Adrenal gland (tissue), 12 donors: ENCODE results near the gene ZBED1. TPM values are rescaled to one million over a fixed set of nuclear protein-coding genes. Genes with fewer than 3 reads are reported as not detected.
"Not testable (repeated sequence)": the region's sequence is repeated elsewhere in the genome, so short reads cannot be mapped to it uniquely, and the experiment has no call there.

ENCODE experiments used
- DNase-seq, 7 donors: peaks; one replicate each; pipeline ENCODE4 v3.0.0-alpha.2; 2019 to 2020
- H3K27ac ChIP-seq, 5 donors: fragments of 200-600 bp; sonication (generic) in 4 of 5; 1 replicate in 3 of 5; 2 replicates in 2 of 5; pipeline versions ENCODE4 v1.5.1 to v1.8.0; 2016 to 2020; ENCODE audit warnings: mild to moderate bottlenecking in 1 of 5
- H3K27me3 ChIP-seq: fragments of 200-600 bp; 2 replicates; pipeline ENCODE4 v1.8.0; 2021
- H3K36me3 ChIP-seq, 2 donors: fragments of 200-600 bp; replicated peaks in 1 of 2; 1 replicate in 1 of 2; 2 replicates in 1 of 2; pipeline versions ENCODE4 v1.5.1 to v1.8.0; 2018 to 2022
- H3K4me1 ChIP-seq, 2 donors: fragments of 200-600 bp; replicated peaks in 1 of 2; 1 replicate in 1 of 2; 2 replicates in 1 of 2; pipeline versions ENCODE4 v1.5.1 to v1.8.0; 2018 to 2021
- H3K4me3 ChIP-seq, 4 donors: fragments of 200-600 bp; sonication (generic) in 3 of 4; one replicate each; pipeline ENCODE4 v1.5.1; 2016 to 2018
- H3K9me3 ChIP-seq, 3 donors: fragments of 200-600 bp; sonication (generic) in 1 of 3; replicated peaks in 1 of 3; 1 replicate in 2 of 3; 2 replicates in 1 of 3; pipeline versions ENCODE4 v1.5.1 to v1.8.0; 2016 to 2021
- POLR2A ChIP-seq, 2 donors: fragments of 450-650 bp; IDR thresholded peaks; one replicate each; pipeline ENCODE4 v1.6.1; 2017; ENCODE audit warnings: antibody characterized with exemption in 2 of 2, mild to moderate bottlenecking in 2 of 2, moderate library complexity in 1 of 2
- WGBS, 4 donors: extraction: QIAGEN DNeasy Blood & Tissue Kit in 2 of 4; methylation state at CpG; one replicate each; pipeline versions ENCODE4 v1.1.5 to v1.1.7; 2013 to 2017; 5-methylcytosine and 5-hydroxymethylcytosine counted together
- intact Hi-C, 2 donors: fragments of 100-400 bp; cut with DNase I; formaldehyde crosslinking; loops; one replicate each; pipeline versions ENCODE4 v1.14.1 to v1.15.0; 2022 to 2023
- polyA plus RNA-seq, 3 donors: library from polyadenylated mRNA; stranded (reverse); fragments of 200-250 nt in 2 of 3; fragments of 350-450 nt in 1 of 3; fragmentation: Illumina TruSeq in 1 of 3; extraction: RNeasy Lipid Tissue Mini Kit (QIAGEN cat#74804) in 1 of 3; gene quantifications; one replicate each; pipeline ENCODE4 v1.2.3, GENCODE V29; 2013 to 2014
- total RNA-seq, 9 donors: library from RNA; depleted of rRNA in 4 of 9; stranded (reverse); fragments of >200 nt in 4 of 9; fragments of 120-200 nt in 1 of 9; fragmentation: NEBNext Ultra II Directional in 1 of 9; extraction: Animal tissue kit (Norgen Biotek cat#: 25700) in 1 of 9; gene quantifications; one replicate each; pipeline versions ENCODE4 v1.1.0 to v1.2.4, GENCODE V29; 2013 to 2023
- TF ChIP-seq, protein P1 (sequence below), 6 experiments: fragments of 450-650 bp in 4 of 6; fragments of 200-600 bp in 2 of 6; sonication (generic) in 1 of 6; IDR thresholded peaks; 1 replicate in 5 of 6; 2 replicates in 1 of 6; pipeline versions ENCODE4 v1.5.1 to v1.8.0; 2016 to 2021; ENCODE audit warnings: antibody characterized with exemption in 6 of 6, mild to moderate bottlenecking in 2 of 6, moderate library complexity in 1 of 6
- donor health status: healthy with polysubstance abuse.
- donor health status: Bipolar disorder and iron deficiency.
- donor health status: DM: yes; HTN: yes; CAD: no.
- donor health status: DM: no; HTN: no; CAD: no.
- donor health status: DM: no; HTN: no; CAD: no.
- donor health status: DM: yes; HTN: yes; CAD: no.

The ZBED1 gene
- total and polyA plus RNA-seq, 12 donors, result 10.7 to 70.5 (median 45.6) TPM

- Histone ChIP-seq H3K9me3 (no peaks in the 10 kb centered on the region), H3K36me3 (no peaks in the 10 kb centered on the region), H3K27ac (no peak overlapping the region), H3K27me3 (no peaks in the 10 kb centered on the region), H3K4me1 (no peaks in the 10 kb centered on the region), H3K4me3 (no peak overlapping the region)
- WGBS, 4 donors, result 46 to 59% (median 55%) methylated on average over 6 of the region's 6 CpGs
- no peak for TF ChIP-seq POLR2A (IDR thresholded peaks at IDR 0.05)
- TF ChIP-seq, protein P1, sequence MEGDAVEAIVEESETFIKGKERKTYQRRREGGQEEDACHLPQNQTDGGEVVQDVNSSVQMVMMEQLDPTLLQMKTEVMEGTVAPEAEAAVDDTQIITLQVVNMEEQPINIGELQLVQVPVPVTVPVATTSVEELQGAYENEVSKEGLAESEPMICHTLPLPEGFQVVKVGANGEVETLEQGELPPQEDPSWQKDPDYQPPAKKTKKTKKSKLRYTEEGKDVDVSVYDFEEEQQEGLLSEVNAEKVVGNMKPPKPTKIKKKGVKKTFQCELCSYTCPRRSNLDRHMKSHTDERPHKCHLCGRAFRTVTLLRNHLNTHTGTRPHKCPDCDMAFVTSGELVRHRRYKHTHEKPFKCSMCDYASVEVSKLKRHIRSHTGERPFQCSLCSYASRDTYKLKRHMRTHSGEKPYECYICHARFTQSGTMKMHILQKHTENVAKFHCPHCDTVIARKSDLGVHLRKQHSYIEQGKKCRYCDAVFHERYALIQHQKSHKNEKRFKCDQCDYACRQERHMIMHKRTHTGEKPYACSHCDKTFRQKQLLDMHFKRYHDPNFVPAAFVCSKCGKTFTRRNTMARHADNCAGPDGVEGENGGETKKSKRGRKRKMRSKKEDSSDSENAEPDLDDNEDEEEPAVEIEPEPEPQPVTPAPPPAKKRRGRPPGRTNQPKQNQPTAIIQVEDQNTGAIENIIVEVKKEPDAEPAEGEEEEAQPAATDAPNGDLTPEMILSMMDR (IDR thresholded peaks at IDR 0.05), result no peak
- DNase-seq, result no peak
- intact Hi-C loops, result no loop called here
Observed at GRCh38 chrX:2523911-2524310, 23.1 kb upstream of the ZBED1 start.

- Histone ChIP-seq H3K36me3 (no peaks in the 10 kb centered on the region), H3K27me3 (no peaks in the 10 kb centered on the region), H3K4me3 (no peak overlapping the region), H3K4me1 (no peaks in the 10 kb centered on the region), H3K9me3 (no peaks in the 10 kb centered on the region), H3K27ac (peak overlapping the region in 1 of 5 donors; percentile 50)
- 67 to 74% (median 71%) methylated on average over 6 of the region's 6 CpGs for WGBS, 4 donors
- intact Hi-C loops, result no loop called here
- DNase-seq, result no peak
- no peak for TF ChIP-seq POLR2A (IDR thresholded peaks at IDR 0.05)
- TF ChIP-seq, protein P1 (IDR thresholded peaks at IDR 0.05), result no peak
Observed at GRCh38 chrX:2521927-2522386, 21.2 kb upstream of the ZBED1 start.

GRCh38 chrX:2521092-2521926 lies 20.5 kb upstream of the ZBED1 start:
- Histone ChIP-seq H3K27me3 (no peaks in the 10 kb centered on the region), H3K4me3 (no peak overlapping the region), H3K9me3 (no peaks in the 10 kb centered on the region), H3K27ac (peak overlapping the region in 1 of 5 donors; percentile 50), H3K36me3 (no peaks in the 10 kb centered on the region), H3K4me1 (no peaks in the 10 kb centered on the region)
- intact Hi-C loops, result no loop called here
- peak in 5 of 7 donors; percentile 20 to 52 (median 35) for DNase-seq
- TF ChIP-seq, protein P1 (IDR thresholded peaks at IDR 0.05), result no peak
- TF ChIP-seq POLR2A (IDR thresholded peaks at IDR 0.05), result no peak
- WGBS, 4 donors, result 45 to 48% (median 47%) methylated on average over 15 of the region's 15 CpGs

DNA sequence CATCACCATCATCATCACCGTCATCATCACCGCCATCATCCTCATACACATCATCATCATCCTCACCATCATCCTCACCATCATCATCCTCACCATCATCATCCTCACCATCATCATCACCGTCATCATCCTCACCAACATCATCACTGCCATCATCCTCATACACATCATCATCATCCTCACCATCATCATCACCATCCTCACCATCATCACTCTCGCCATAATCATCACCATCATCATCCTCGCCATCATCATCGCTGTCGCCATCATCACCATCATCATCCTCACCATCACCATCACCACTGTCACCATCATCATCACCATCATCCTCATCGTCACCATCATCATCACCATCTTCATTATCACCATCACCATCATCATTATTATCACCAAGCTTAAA lies 19.8 kb upstream of the ZBED1 start:
- DNase-seq, result no peak
- intact Hi-C loops, result no loop called here
- Histone ChIP-seq H3K36me3 (no peaks in the 10 kb centered on the region), H3K4me3 (no peak overlapping the region), H3K4me1 (no peaks in the 10 kb centered on the region), H3K27ac (no peak overlapping the region), H3K27me3 (no peaks in the 10 kb centered on the region), H3K9me3 (no peaks in the 10 kb centered on the region)
- TF ChIP-seq, protein P1 (IDR thresholded peaks at IDR 0.05), result no peak
- TF ChIP-seq POLR2A (IDR thresholded peaks at IDR 0.05), result no peak
- 93 to 96% (median 95%) methylated on average over 8 of the region's 8 CpGs for WGBS, 4 donors

DNA sequence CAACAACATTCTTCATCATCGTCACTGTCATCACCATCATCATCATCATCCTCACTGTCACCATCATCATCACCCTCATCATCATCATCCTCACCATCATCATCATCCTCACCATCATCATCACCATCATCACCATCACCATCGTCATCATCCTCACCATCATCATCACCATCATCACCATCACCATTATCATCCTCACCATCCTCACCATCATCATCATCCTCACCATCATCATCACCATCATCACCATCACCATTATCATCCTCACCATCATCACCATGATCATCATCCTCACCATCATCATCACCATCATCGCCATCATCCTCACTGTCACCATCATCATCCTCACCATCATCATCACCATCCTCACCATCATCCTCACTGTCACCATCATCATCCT lies 18.9 kb upstream of the ZBED1 start:
- H3K4me3 ChIP-seq, H3K27me3 ChIP-seq, H3K9me3 ChIP-seq, H3K36me3 ChIP-seq, H3K4me1 ChIP-seq, DNase-seq, H3K27ac ChIP-seq, intact Hi-C loops: not testable (repeated sequence)
- 33 to 66% (median 53%) methylated on average over 3 of the region's 3 CpGs for WGBS, 4 donors
